GM12878 (cell line): ENCODE data around the gene UBAP2. TPM values are rescaled to one million over a fixed set of nuclear protein-coding genes. Genes with fewer than 3 reads are reported as not detected.

Experiments used
- ATAC-seq: fragments of 200-7000 bp; cut with Tn5 transposase; 3 replicates; pipeline ENCODE4 v1.9.1; 2020; ENCODE audit warnings: mild to moderate bottlenecking, moderate library complexity
- BruUV-seq: library from RNA; stranded (reverse); fragments of 400-500 nt; replicated peaks from 2 replicates; lab custom pipeline; 2021; lab: Mats Ljungman, UMichigan
- CTCF ChIA-PET: fragments of 300-600 bp; sonication (Branson Sonifier 250); formaldehyde crosslinking; extraction: SDS; loops from one replicate; lab custom pipeline; 2021; ENCODE audit warnings: inconsistent platforms; lab: Yijun Ruan, JAX
- POLR2A ChIA-PET: fragments of 350-600 bp; formaldehyde crosslinking; extraction: SDS; loops from one replicate; lab custom pipeline; 2021; ENCODE audit warnings: inconsistent platforms; lab: Charles Lee
- RAD21 ChIA-PET: fragments of 300-600 bp; sonication (Branson Sonifier 250); formaldehyde crosslinking; loops from one replicate; lab custom pipeline; 2023; ENCODE audit warnings: antibody characterized with exemption; ENCODE audit not compliant: unreplicated experiment; lab: Charles Lee
- SMC1A ChIA-PET: fragments of 300-600 bp; sonication (Branson Sonifier 250); formaldehyde crosslinking; loops from one replicate; lab custom pipeline; 2023; ENCODE audit not compliant: unreplicated experiment, uncharacterized antibody; lab: Charles Lee
- DNase-seq: peaks from one replicate; pipeline ENCODE4 v3.0.0-alpha.2; 2011; ENCODE audit warnings: low read depth, low spot score
- FAIRE-seq: peaks from 3 replicates; lab custom pipeline; 2011; peaks lifted over from hg19 to GRCh38; lab: Jason Lieb, UNC
- H2AFZ ChIP-seq: 2 replicates; pipeline ENCODE4 v1.6.0; 2011; ENCODE audit warnings: low read depth, low read length, control low read depth; ENCODE audit not compliant: control insufficient read depth
- H3K27ac ChIP-seq: 2 replicates; pipeline ENCODE4 v1.5.1; 2011; ENCODE audit warnings: control low read depth; ENCODE audit not compliant: control insufficient read depth, insufficient read depth
- H3K27me3 ChIP-seq, 2 experiments: replicated peaks in 1 of 2; 2 replicates each; pipeline versions ENCODE4 v1.6.0 to v1.6.1; 2011; ENCODE audit warnings: low read length in 1 of 2; ENCODE audit not compliant: control insufficient read depth in 2 of 2, insufficient read depth in 2 of 2
- H3K36me3 ChIP-seq, 2 experiments: 2 replicates each; pipeline ENCODE4 v1.5.1; 2011; ENCODE audit warnings: low read length in 1 of 2; ENCODE audit not compliant: control insufficient read depth in 2 of 2, insufficient read depth in 2 of 2
- H3K4me1 ChIP-seq: 2 replicates; pipeline ENCODE4 v1.6.1; 2011; ENCODE audit warnings: mild to moderate bottlenecking, low read length, moderate library complexity, mixed read lengths; ENCODE audit not compliant: control insufficient read depth, insufficient read depth
- H3K4me2 ChIP-seq: 2 replicates; pipeline ENCODE4 v1.6.0; 2011; ENCODE audit warnings: control low read depth; ENCODE audit not compliant: control insufficient read depth, insufficient read depth
- H3K4me3 ChIP-seq: fragments of 200-600 bp; sonication (generic); 2 replicates; pipeline ENCODE4 v1.5.1; 2016
- H3K79me2 ChIP-seq: 2 replicates; pipeline ENCODE4 v1.6.0; 2011; ENCODE audit warnings: low read length; ENCODE audit not compliant: control insufficient read depth, insufficient read depth
- H3K9ac ChIP-seq: 2 replicates; pipeline ENCODE4 v1.8.0; 2011; ENCODE audit warnings: low read length, control low read depth, mixed read lengths; ENCODE audit not compliant: control insufficient read depth, insufficient read depth
- H3K9me3 ChIP-seq: replicated peaks from 3 replicates; pipeline ENCODE4 v1.5.1; 2011; ENCODE audit warnings: mild to moderate bottlenecking, low read length; ENCODE audit not compliant: control insufficient read depth, insufficient read depth
- H4K20me1 ChIP-seq: 2 replicates; pipeline ENCODE4 v1.6.0; 2011; ENCODE audit not compliant: control insufficient read depth, insufficient read depth
- E4F1 ChIP-seq: fragments of 450-650 bp; IDR thresholded peaks from 2 replicates; pipeline ENCODE4 v1.6.1; 2018; ENCODE audit warnings: borderline replicate concordance, mild to moderate bottlenecking; ENCODE audit not compliant: partially characterized antibody
- ESRRA ChIP-seq: IDR thresholded peaks from 2 replicates; pipeline ENCODE4 v1.6.1; 2012; ENCODE audit warnings: mild to moderate bottlenecking, low read length, improper control_type of control experiment
- IRF4 ChIP-seq: IDR thresholded peaks from 2 replicates; pipeline ENCODE4 v1.6.1; 2011; ENCODE audit warnings: low read depth, low read length
- MLLT1 ChIP-seq: fragments of 450-650 bp; IDR thresholded peaks from 2 replicates; pipeline ENCODE4 v1.6.1; 2016; ENCODE audit warnings: mild to moderate bottlenecking
- PAX5 ChIP-seq: IDR thresholded peaks from 2 replicates; pipeline ENCODE4 v1.6.1; 2011; ENCODE audit warnings: low read depth, low read length, borderline replicate concordance
- SMAD5 ChIP-seq: IDR thresholded peaks from 2 replicates; pipeline ENCODE4 v1.6.1; 2016; ENCODE audit warnings: antibody characterized with exemption, low read depth
- SMARCA5 ChIP-seq: fragments of 450-650 bp; IDR thresholded peaks from 2 replicates; pipeline ENCODE4 v1.6.1; 2017; ENCODE audit warnings: mild to moderate bottlenecking
- SMC3 ChIP-seq: IDR thresholded peaks from 2 replicates; pipeline ENCODE4 v1.6.1; 2011; ENCODE audit warnings: low read length, improper control_type of control experiment, borderline replicate concordance
- SREBF2 ChIP-seq: IDR thresholded peaks from 2 replicates; pipeline ENCODE4 v1.6.1; 2012; ENCODE audit warnings: mild to moderate bottlenecking, low read length
- USF2 ChIP-seq: IDR thresholded peaks from 2 replicates; pipeline ENCODE4 v1.6.1; 2011; ENCODE audit warnings: low read depth, low read length, improper control_type of control experiment, borderline replicate concordance
- ZNF24 ChIP-seq: fragments of 450-650 bp; IDR thresholded peaks from 2 replicates; pipeline ENCODE4 v1.6.1; 2017; ENCODE audit warnings: antibody characterized with exemption, mild to moderate bottlenecking
- ZZZ3 ChIP-seq: IDR thresholded peaks from 2 replicates; pipeline ENCODE4 v1.6.1; 2011; ENCODE audit warnings: low read depth; ENCODE audit not compliant: control insufficient read depth, insufficient read length
- WGBS: methylation state at CpG from one replicate; pipeline ENCODE4 v1.1.6; 2016; ENCODE audit warnings: low lambda C conversion rate; ENCODE audit not compliant: insufficient replicate concordance, insufficient coverage; ENCODE audit errors: missing lambda C conversion rate; 5-methylcytosine and 5-hydroxymethylcytosine counted together
- in situ Hi-C: fragments of 300-500 bp; cut with MboI; formaldehyde crosslinking; loops from 9 replicates; pipeline ENCODE4 v1.14.3; 2018; ENCODE audit warnings: mixed read lengths
- intact Hi-C: fragments of 100-400 bp; cut with micrococcal nuclease; formaldehyde crosslinking; loops from one replicate; pipeline ENCODE4 v1.14.2; 2022; ENCODE audit not compliant: unreplicated experiment
- polyA plus RNA-seq, 11 experiments: library from polyadenylated mRNA; depleted of rRNA in 4 of 11; unstranded in 6 of 11; stranded (reverse) in 5 of 11; fragments of >200 nt; fragmentation: Nextera tagmentation in 4 of 11; fragmentation: Illumina TruSeq in 1 of 11; extraction: Ambion mirVana in 4 of 11; extraction: Trizol in 1 of 11; gene quantifications; 1 replicate in 1 of 11; 2 replicates in 10 of 11; pipeline versions ENCODE4 v1.2.1 to v1.2.3, GENCODE V29; 2011 to 2016; ENCODE audit warnings: inconsistent platforms in 2 of 11, missing spikeins in 2 of 11, low read depth in 1 of 11
- total RNA-seq, 4 experiments: library from RNA; depleted of rRNA in 3 of 4; stranded (reverse); fragments of >200 nt in 3 of 4; fragmentation: Illumina TruSeq in 1 of 4; extraction: Trizol in 1 of 4; gene quantifications; 2 replicates each; pipeline versions ENCODE4 v1.2.1 to v1.2.3, GENCODE V29; 2013 to 2021

UBAP2 gene
- total and polyA plus RNA-seq, 10 of the 15 experiments (the other 5 are each of a cell fraction or from before 2014, with no cell fraction given) = 8.5 to 48.2 (median 28.1) TPM

GRCh38 chr9:33914887-33915628 is 133.6 kb downstream of the UBAP2 start (continued):
- TF ChIP-seq MLLT1 = no peak
- no peak for TF ChIP-seq SMAD5

GRCh38 chr9:33913541-33913940 is 135.1 kb downstream of the UBAP2 start:
- no TSS peak for BruUV-seq
- intact Hi-C loops = no loop called here

More at GRCh38 chr9:33913541-33913940, 135.1 kb downstream of the UBAP2 start:
- peaks cover 8 to 23% of the 10 kb centered on the region in 2 experiments for H3K36me3 ChIP-seq
- ChIA-PET POLR2A (no interaction called here), CTCF (interaction anchor here (0.6 to 2.0 kb wide), 5 partner anchors 11 to 172 kb away, joined by 3 to 7 read pairs (median 4); no protein-coding TSS in a partner anchor), SMC1A (interaction anchor here (1.1 to 1.9 kb wide), 3 partner anchors 8 to 20 kb away, joined by 4 to 6 read pairs (median 4); no protein-coding TSS in a partner anchor), RAD21 (interaction anchor here (0.8 kb wide), 1 partner anchor 33 kb away, joined by 3 read pairs; no protein-coding TSS in a partner anchor)
- no peak for TF ChIP-seq USF2
- TF ChIP-seq SMC3 = no peak
- no peak for TF ChIP-seq PAX5
- no peak for TF ChIP-seq ESRRA
- no peak for TF ChIP-seq SREBF2
- TF ChIP-seq E4F1 = no peak
- TF ChIP-seq ZZZ3 = no peak
- TF ChIP-seq IRF4 = no peak
- TF ChIP-seq SMARCA5 = no peak
- TF ChIP-seq ZNF24 = no peak
- H3K4me3 ChIP-seq = no peak overlapping the region
- H3K27ac ChIP-seq = no peak overlapping the region
- no peaks in the 10 kb centered on the region for H3K27me3 ChIP-seq
- H3K9ac ChIP-seq = no peak overlapping the region
- H4K20me1 ChIP-seq = no peaks in the 10 kb centered on the region; the same call in 1 of the 2 replicates
- no peak for FAIRE-seq
- in situ Hi-C loops = no loop called here
- no peak for ATAC-seq
- H3K4me2 ChIP-seq = no peak overlapping the region
- 100% methylated on average over 1 of the region's 1 CpG for whole genome bisulfite sequencing
- DNase-seq = no peak
- no peaks in the 10 kb centered on the region for H3K4me1 ChIP-seq
- H3K9me3 ChIP-seq = no peaks in the 10 kb centered on the region
- no peak overlapping the region for H2AFZ ChIP-seq
- no peaks in the 10 kb centered on the region for H3K79me2 ChIP-seq
